A673 (cell line): Measurements from ENCODE around the gene IL4.

Source experiments
- CTCF ChIP-seq: fragments of 300-800, 200-600 bp; sonication (generic); conservative IDR thresholded peaks from 2 replicates; pipeline ENCODE4 v1.5.1; 2017; ENCODE audit warnings: low read depth, mild to moderate bottlenecking, antibody characterized with exemption, low read length, moderate library complexity, mixed read lengths
- EZH2 ChIP-seq: fragments of 200-600 bp; sonication (generic); IDR thresholded peaks from 2 replicates; pipeline ENCODE4 v1.6.1; 2017; ENCODE audit warnings: borderline replicate concordance, low read depth, mild to moderate bottlenecking, mixed read lengths, antibody characterized with exemption, low read length; ENCODE audit not compliant: poor library complexity, severe bottlenecking

GRCh38 chr5:132648355-132648754, 25.4 kb upstream of the IL4 start:
- no peak for TF ChIP-seq CTCF
- no peak for TF ChIP-seq EZH2
